Activated CD4-positive, alpha-beta T cell treated with anti-CD3 and anti-CD28 coated beads, Interleukin-2, amount 10 ng/mL, durations not matched to agents 7 days and 5 days (primary cell): ENCODE data around the gene TP53TG3. TPM values are rescaled to one million over a fixed set of nuclear protein-coding genes. Genes with fewer than 3 reads are reported as not detected.
"Not testable (repeated sequence)": the region's sequence is repeated elsewhere in the genome, so short reads cannot be mapped to it uniquely, and the experiment has no call there.

ENCODE experiments used
- CTCF ChIA-PET: fragments of 350-600 bp; sonication (Branson Sonifier 250); formaldehyde crosslinking; loops from one replicate; lab custom pipeline; 2021; ENCODE audit warnings: antibody characterized with exemption; lab: Charles Lee
- POLR2A ChIA-PET: fragments of 350-600 bp; sonication (Branson Sonifier 250); formaldehyde crosslinking; loops from one replicate; lab custom pipeline; 2021; ENCODE audit warnings: antibody characterized with exemption; lab: Charles Lee
- DNase-seq: peaks from one replicate; pipeline ENCODE4 v3.0.0-alpha.2; 2020
- H3K27ac Mint-ChIP-seq: one replicate; pipeline ENCODE4 v1.8.0; 2021; ENCODE audit warnings: mild to moderate bottlenecking, moderate library complexity, mixed read lengths
- H3K27me3 Mint-ChIP-seq: one replicate; pipeline ENCODE4 v1.8.0; 2021; ENCODE audit warnings: mixed read lengths
- H3K36me3 Mint-ChIP-seq: one replicate; pipeline ENCODE4 v1.8.0; 2021; ENCODE audit warnings: low read depth, mixed read lengths
- H3K4me1 Mint-ChIP-seq: one replicate; pipeline ENCODE4 v1.8.0; 2021; ENCODE audit warnings: mixed read lengths
- H3K4me3 Mint-ChIP-seq: one replicate; pipeline ENCODE4 v1.8.0; 2021; ENCODE audit warnings: mild to moderate bottlenecking, moderate library complexity, mixed read lengths
- H3K9me3 Mint-ChIP-seq: one replicate; pipeline ENCODE4 v1.8.0; 2021; ENCODE audit warnings: mixed read lengths
- total RNA-seq, 2 experiments: library from RNA; stranded (reverse); gene quantifications; one replicate each; pipeline ENCODE4 v1.2.3, GENCODE V29; 2021

The TP53TG3 gene, protein sequence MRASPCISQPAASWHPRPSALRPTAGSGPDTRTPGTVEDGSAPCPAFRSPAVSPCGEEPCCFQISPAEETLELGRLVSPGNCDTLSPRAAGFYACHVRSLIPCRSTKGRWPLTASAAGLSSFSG
- under 1 TPM; 0.37 to 0.73 TPM for total RNA-seq

DNA sequence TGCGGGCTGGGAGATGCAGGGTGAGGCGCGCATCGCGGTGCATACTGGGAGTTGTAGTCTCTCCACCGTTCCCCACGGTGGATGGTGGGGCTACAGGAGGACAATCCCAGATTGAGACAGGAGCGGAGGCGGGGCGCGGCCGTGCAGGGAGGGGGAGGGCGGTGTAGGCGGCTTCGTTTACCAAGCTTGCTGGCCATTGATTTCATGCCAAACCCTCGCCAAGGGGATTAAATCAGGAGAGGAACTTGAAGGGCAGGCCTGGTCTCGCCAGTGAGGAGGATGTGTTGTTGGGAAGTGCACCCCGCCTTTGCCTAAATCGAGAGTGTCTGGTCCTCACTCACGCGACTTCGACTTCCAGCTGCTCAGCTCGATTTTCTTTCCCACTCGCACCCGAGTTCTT lies at the start of gene TP53TG3:
TP53TG3 (minus strand) TSS at position 101 of the 400 bp plus-strand sequence; CDS start at position 33, 68 bp downstream.
- POLR2A ChIA-PET, H3K27me3 Mint-ChIP-seq, CTCF ChIA-PET, DNase-seq, H3K4me1 Mint-ChIP-seq, H3K4me3 Mint-ChIP-seq, H3K9me3 Mint-ChIP-seq, H3K27ac Mint-ChIP-seq, H3K36me3 Mint-ChIP-seq: not testable (repeated sequence)

DNA sequence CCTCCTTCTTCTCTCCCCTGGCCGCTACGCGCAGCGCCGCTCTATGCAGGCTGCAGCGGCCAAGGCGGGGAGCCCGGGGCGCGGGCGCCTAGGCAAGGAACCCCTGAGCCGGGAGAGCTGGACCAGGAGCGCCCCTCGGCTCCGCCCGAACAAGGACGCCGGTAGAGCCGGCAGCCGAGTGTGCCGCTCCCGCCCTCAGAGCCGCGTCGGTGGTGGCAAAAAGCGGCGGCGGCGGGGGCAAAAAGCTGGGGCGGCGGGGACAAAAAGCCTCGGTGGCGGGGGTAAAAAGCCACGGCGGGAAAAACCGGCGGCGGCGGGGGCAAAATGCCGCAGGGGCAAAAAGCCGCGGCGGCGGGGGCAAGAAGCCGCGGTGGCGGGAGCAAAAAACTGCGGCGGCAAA lies 25.1 kb downstream of the TP53TG3 start:
- CTCF ChIA-PET, H3K27ac Mint-ChIP-seq, H3K4me1 Mint-ChIP-seq, H3K36me3 Mint-ChIP-seq, DNase-seq, H3K4me3 Mint-ChIP-seq, H3K9me3 Mint-ChIP-seq, POLR2A ChIA-PET, H3K27me3 Mint-ChIP-seq: not testable (repeated sequence)

DNA sequence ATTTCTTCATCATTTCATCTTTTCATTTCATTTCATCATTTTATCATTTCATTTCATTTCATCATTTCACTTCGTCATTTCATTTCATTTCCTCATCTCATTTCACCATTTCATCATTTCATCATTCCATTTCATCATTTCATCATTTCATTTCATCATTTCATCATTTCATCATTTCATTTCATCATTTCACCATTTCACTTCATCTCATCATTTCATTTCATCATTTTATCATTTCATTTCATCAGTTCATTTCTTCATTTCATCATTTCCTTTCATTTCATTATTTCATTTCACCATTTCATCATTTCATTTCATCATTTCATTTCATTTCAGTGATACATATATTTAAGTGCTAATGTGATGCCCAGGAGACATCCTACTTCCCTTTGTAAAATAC lies 28.4 kb downstream of the TP53TG3 start:
- H3K27ac Mint-ChIP-seq, DNase-seq, CTCF ChIA-PET, POLR2A ChIA-PET, H3K4me3 Mint-ChIP-seq, H3K27me3 Mint-ChIP-seq, H3K4me1 Mint-ChIP-seq, H3K36me3 Mint-ChIP-seq: not testable (repeated sequence)
- peaks cover 13% of the 10 kb centered on the region for H3K9me3 Mint-ChIP-seq

DNA sequence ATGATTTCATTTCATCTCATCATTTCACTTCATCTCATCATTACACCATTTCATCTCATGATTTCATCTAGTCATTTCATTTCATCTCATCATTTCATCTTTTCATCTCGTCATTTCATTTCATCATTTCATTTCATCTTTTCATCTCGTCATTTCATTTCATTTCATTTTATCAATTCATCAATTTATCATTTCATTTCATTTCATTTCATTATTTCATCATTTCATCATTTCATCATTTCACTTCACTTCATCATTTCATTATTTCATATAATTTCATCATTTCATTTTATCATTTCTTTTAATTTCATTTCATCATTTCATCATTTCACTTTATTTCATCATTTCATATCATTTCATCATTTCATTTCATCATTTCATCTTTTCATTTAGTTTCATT lies 29.2 kb downstream of the TP53TG3 start:
- DNase-seq, H3K4me1 Mint-ChIP-seq, H3K4me3 Mint-ChIP-seq, POLR2A ChIA-PET, H3K27ac Mint-ChIP-seq, CTCF ChIA-PET, H3K27me3 Mint-ChIP-seq, H3K36me3 Mint-ChIP-seq: not testable (repeated sequence)
- peaks cover 13% of the 10 kb centered on the region for H3K9me3 Mint-ChIP-seq

DNA sequence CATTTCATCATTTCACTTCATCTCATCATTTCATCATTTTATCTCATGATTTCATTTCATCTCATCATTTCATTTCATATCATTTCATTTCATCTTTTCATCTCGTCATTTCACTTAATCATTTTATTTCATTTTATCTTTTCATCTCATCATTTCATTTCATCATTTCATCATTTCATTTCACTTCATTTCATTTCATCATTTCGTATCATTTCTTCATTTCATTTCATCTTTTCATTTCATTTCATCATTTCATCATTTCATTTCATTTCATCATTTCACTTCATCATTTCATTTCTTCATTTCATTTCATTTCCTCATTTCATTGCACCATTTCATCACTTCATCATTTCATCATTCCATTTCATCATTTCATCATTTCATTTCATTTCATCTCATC lies 29.8 kb downstream of the TP53TG3 start:
- peaks cover 13% of the 10 kb centered on the region for H3K9me3 Mint-ChIP-seq
- H3K27ac Mint-ChIP-seq, H3K4me3 Mint-ChIP-seq, H3K4me1 Mint-ChIP-seq, CTCF ChIA-PET, H3K27me3 Mint-ChIP-seq, DNase-seq, POLR2A ChIA-PET, H3K36me3 Mint-ChIP-seq: not testable (repeated sequence)

DNA sequence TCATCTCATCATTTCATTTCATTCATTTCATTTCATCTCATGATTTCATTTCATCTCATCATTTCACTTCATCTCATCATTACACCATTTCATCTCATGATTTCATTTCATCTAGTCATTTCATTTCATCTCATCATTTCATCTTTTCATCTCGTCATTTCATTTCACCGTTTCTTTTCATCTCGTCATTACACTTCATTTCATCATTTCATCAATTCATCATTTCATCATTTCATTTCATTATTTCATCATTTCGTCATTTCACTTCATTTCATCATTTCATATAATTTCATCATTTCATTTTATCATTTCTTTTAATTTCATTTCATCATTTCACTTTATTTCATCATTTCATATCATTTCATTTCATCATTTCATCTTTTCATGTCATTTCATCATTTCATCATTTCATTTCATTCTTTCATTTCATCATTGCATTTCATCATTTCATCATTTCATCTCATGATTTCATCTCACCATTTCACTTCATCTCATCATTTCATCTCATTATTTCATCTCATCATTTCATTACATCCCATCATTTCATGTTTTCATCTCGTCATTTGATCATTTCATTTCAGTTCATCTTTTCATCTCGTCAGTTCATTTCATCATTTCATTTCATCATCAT lies 30.6 kb downstream of the TP53TG3 start:
- DNase-seq, CTCF ChIA-PET, H3K4me3 Mint-ChIP-seq, H3K4me1 Mint-ChIP-seq, H3K27ac Mint-ChIP-seq, H3K36me3 Mint-ChIP-seq, H3K27me3 Mint-ChIP-seq, POLR2A ChIA-PET: not testable (repeated sequence)
- peaks cover 13% of the 10 kb centered on the region for H3K9me3 Mint-ChIP-seq

DNA sequence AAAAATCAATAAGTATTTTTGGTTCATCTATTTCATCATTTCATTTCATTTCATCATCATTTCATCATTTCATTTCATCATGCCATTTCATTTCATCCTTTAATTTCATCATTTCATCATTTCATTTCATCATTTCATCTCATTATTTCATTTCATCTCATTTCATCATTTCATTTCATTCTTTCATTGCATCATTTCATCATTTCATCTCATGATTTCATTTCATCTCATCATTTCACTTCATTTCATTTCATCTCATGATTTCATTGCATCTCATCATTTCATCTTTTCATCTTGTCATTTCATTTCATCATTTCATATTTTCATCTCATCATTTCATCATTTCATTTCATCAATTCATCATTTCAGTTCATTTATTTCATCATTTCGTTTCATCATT lies 31.2 kb downstream of the TP53TG3 start:
- H3K27me3 Mint-ChIP-seq, CTCF ChIA-PET, POLR2A ChIA-PET, H3K4me3 Mint-ChIP-seq, H3K36me3 Mint-ChIP-seq, DNase-seq, H3K27ac Mint-ChIP-seq, H3K4me1 Mint-ChIP-seq: not testable (repeated sequence)
- peaks cover 13% of the 10 kb centered on the region for H3K9me3 Mint-ChIP-seq

DNA sequence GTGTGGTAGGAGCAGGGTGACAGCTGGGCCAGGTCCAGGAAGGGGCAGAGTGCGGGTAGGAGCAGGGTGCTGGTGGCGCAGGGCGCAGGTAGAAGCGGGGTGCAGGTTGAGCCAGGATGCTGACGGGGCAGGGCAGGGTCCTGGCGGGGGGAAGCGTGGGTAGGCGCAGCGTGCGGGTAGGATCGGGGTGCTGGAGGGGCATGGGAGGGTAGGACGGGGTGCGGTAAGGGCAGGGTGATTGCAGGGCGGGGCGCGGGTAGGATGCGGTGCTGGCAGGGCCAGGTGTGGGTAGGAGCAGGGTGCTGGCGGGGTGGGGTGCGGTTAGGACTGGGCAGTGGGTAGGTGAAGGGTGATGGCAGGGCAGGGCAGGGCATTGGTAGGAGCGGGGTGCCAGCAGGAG lies 38.4 kb downstream of the TP53TG3 start:
- DNase-seq, H3K4me3 Mint-ChIP-seq, POLR2A ChIA-PET, H3K27me3 Mint-ChIP-seq, H3K27ac Mint-ChIP-seq, H3K9me3 Mint-ChIP-seq, H3K4me1 Mint-ChIP-seq, CTCF ChIA-PET, H3K36me3 Mint-ChIP-seq: not testable (repeated sequence)

DNA sequence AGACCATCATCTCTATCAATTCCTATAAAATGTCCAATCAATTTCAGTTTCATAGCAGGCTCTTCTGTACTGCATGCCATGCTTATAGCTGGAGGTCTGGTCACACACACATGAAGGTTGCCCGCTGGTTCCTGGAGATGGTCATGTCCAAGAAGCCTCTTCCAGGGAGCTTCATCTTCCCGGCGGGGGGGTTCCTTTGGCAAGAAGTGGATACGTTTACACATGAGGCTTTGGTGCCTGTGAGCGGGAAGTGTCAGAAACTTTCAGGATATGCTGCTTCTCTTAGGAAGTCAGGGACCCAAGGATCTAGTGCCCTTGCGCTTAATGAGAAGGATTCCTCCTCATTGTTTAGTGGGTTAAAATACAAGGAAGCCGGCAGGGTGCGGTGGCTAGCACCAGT lies 43.9 kb downstream of the TP53TG3 start:
- POLR2A ChIA-PET, DNase-seq, H3K27ac Mint-ChIP-seq, H3K4me1 Mint-ChIP-seq, H3K36me3 Mint-ChIP-seq, H3K9me3 Mint-ChIP-seq, H3K4me3 Mint-ChIP-seq, H3K27me3 Mint-ChIP-seq: not testable (repeated sequence)
- CTCF ChIA-PET = interaction anchor here (0.6 kb wide), 1 partner anchor 1487 kb away, joined by 3 read pairs; no protein-coding TSS in a partner anchor
